Measurements from ENCODE around the gene PRKCH. TPM values are rescaled to one million over a fixed set of nuclear protein-coding genes. Genes with fewer than 3 reads are reported as not detected.
"Not testable (repeated sequence)": the region's sequence is repeated elsewhere in the genome, so short reads cannot be mapped to it uniquely, and the experiment has no call there.

The PRKCH gene
- total RNA-seq, 2 donors from 2014 or later = 7.2 to 8.6 TPM

- no peaks in the 10 kb centered on the region for H3K4me1 ChIP-seq (ENCODE audit: control insufficient read depth, insufficient read depth, low read length)
- H3K36me3 ChIP-seq (ENCODE audit: control insufficient read depth, insufficient read depth, low read length) = no peaks in the 10 kb centered on the region
- no peak for DNase-seq
- H3K36me3 Mint-ChIP-seq (ENCODE audit: low read depth) = no peaks in the 10 kb centered on the region
- H3K27ac ChIP-seq (ENCODE audit: low read depth, low read length) = no peak overlapping the region
- H3K4me1 Mint-ChIP-seq = peaks cover 21% of the 10 kb centered on the region
- no peaks in the 10 kb centered on the region for H3K9me3 ChIP-seq (ENCODE audit: control insufficient read depth, low read length)
- no peaks in the 10 kb centered on the region for H3K9me3 Mint-ChIP-seq
- 81 to 100% methylated on average over 1 of the region's 1 CpG for WGBS, 2 experiments (ENCODE audit: insufficient coverage in 1 of 2, insufficient read length in 1 of 2)
- no peak overlapping the region for H3K9ac ChIP-seq (ENCODE audit: extremely low read depth, low read length, poor library complexity, severe bottlenecking)
- H3K27ac Mint-ChIP-seq = no peak overlapping the region
- H3K4me3 ChIP-seq (ENCODE audit: low read length) = no peak overlapping the region
- H3K27me3 Mint-ChIP-seq (ENCODE audit: insufficient read depth) = no peaks in the 10 kb centered on the region
- H3K27me3 ChIP-seq (ENCODE audit: control insufficient read depth, insufficient read depth, low read length, poor library complexity, severe bottlenecking) = no peaks in the 10 kb centered on the region
- TF ChIP-seq, protein P1, sequence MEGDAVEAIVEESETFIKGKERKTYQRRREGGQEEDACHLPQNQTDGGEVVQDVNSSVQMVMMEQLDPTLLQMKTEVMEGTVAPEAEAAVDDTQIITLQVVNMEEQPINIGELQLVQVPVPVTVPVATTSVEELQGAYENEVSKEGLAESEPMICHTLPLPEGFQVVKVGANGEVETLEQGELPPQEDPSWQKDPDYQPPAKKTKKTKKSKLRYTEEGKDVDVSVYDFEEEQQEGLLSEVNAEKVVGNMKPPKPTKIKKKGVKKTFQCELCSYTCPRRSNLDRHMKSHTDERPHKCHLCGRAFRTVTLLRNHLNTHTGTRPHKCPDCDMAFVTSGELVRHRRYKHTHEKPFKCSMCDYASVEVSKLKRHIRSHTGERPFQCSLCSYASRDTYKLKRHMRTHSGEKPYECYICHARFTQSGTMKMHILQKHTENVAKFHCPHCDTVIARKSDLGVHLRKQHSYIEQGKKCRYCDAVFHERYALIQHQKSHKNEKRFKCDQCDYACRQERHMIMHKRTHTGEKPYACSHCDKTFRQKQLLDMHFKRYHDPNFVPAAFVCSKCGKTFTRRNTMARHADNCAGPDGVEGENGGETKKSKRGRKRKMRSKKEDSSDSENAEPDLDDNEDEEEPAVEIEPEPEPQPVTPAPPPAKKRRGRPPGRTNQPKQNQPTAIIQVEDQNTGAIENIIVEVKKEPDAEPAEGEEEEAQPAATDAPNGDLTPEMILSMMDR (conservative IDR thresholded peaks at IDR 0.05) = no peak
- H3K4me3 Mint-ChIP-seq = no peak overlapping the region
Measured at GRCh38 chr14:61409782-61410181, 88.4 kb downstream of the PRKCH start.

DNA sequence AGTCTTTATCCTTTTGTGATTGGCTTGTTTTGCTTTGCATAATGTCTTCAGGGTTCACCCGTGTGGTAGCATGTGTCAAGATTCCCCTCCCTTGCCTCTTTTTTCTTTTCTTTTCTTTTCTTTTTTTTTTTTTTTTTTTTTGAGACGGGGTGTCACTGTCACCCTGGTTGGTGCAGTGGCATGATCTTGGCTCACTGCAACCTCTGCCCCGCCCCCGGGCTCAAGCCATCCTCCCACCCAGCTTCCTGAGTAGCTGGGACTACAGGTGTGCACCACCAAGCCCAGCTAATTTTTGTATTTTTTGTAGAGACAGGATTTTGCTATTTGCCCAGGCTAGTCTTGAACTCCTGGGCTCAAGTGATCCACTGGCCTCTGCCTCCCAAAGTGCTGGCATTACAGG is 94.6 kb downstream of the PRKCH start:
- H3K27ac ChIP-seq (ENCODE audit: low read depth, low read length); H3K9me3 Mint-ChIP-seq; H3K9ac ChIP-seq (ENCODE audit: extremely low read depth, low read length, poor library complexity, severe bottlenecking); H3K27me3 Mint-ChIP-seq (ENCODE audit: insufficient read depth); DNase-seq; H3K27ac Mint-ChIP-seq; H3K36me3 Mint-ChIP-seq (ENCODE audit: low read depth); H3K4me3 Mint-ChIP-seq; H3K4me3 ChIP-seq (ENCODE audit: low read length); H3K27me3 ChIP-seq (ENCODE audit: control insufficient read depth, insufficient read depth, low read length, poor library complexity, severe bottlenecking); H3K9me3 ChIP-seq (ENCODE audit: control insufficient read depth, low read length); H3K4me1 Mint-ChIP-seq; H3K36me3 ChIP-seq (ENCODE audit: control insufficient read depth, insufficient read depth, low read length): not testable (repeated sequence)
- 89% methylated on average over 4 of the region's 4 CpGs; no CpG with 5 or more reads in 1 of the 2 experiments for WGBS, 2 experiments (ENCODE audit: insufficient coverage in 1 of 2, insufficient read length in 1 of 2)
- peaks cover 13% of the 10 kb centered on the region for H3K4me1 ChIP-seq (ENCODE audit: control insufficient read depth, insufficient read depth, low read length)

DNA sequence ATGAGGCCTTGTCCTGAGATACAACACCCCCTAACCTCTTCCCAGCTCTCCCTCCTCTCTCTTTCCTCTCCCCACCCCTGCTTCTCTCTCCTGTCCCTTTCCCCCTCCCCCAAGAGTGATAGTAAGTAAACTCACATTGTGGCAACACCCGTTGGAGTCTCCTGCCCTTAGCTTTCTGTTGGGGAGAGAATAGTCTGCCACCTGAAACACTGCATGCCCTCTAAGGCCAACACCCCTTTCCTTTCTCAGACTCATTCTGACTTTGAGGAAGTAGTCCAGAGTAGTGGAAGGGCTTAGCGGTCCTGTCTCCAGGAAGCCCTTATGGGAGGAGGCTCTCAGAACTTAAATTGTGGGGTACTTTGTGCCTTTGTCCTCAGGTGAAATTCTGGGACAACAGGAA is 95.2 kb downstream of the PRKCH start:
- DNase-seq = no peak
- TF ChIP-seq, protein P1 (conservative IDR thresholded peaks at IDR 0.05) = no peak
- H3K27me3 Mint-ChIP-seq (ENCODE audit: insufficient read depth) = no peaks in the 10 kb centered on the region

GRCh38 chr14:61417141-61417540 is 95.8 kb downstream of the PRKCH start:
- H3K27me3 Mint-ChIP-seq (ENCODE audit: insufficient read depth) = no peaks in the 10 kb centered on the region
- no peaks in the 10 kb centered on the region for H3K36me3 ChIP-seq (ENCODE audit: control insufficient read depth, insufficient read depth, low read length)
- WGBS, 2 experiments (ENCODE audit: insufficient coverage in 1 of 2, insufficient read length in 1 of 2) = 92 to 100% methylated on average over 4 of the region's 4 CpGs
- no peak overlapping the region for H3K27ac Mint-ChIP-seq
- H3K27me3 ChIP-seq (ENCODE audit: control insufficient read depth, insufficient read depth, low read length, poor library complexity, severe bottlenecking) = no peaks in the 10 kb centered on the region
- no peaks in the 10 kb centered on the region for H3K9me3 Mint-ChIP-seq
- H3K4me3 Mint-ChIP-seq = no peak overlapping the region
- no peaks in the 10 kb centered on the region for H3K9me3 ChIP-seq (ENCODE audit: control insufficient read depth, low read length)
- TF ChIP-seq, protein P1 (conservative IDR thresholded peaks at IDR 0.05) = no peak
- peaks cover 20% of the 10 kb centered on the region for H3K4me1 ChIP-seq (ENCODE audit: control insufficient read depth, insufficient read depth, low read length)
- H3K36me3 Mint-ChIP-seq (ENCODE audit: low read depth) = no peaks in the 10 kb centered on the region
- no peak overlapping the region for H3K9ac ChIP-seq (ENCODE audit: extremely low read depth, low read length, poor library complexity, severe bottlenecking)
- H3K4me3 ChIP-seq (ENCODE audit: low read length) = no peak overlapping the region
- no peak overlapping the region for H3K27ac ChIP-seq (ENCODE audit: low read depth, low read length)
- no peak for DNase-seq
- H3K4me1 Mint-ChIP-seq = peaks cover 18% of the 10 kb centered on the region

More for the DNA sequence above, 95.2 kb downstream of the PRKCH start:
- Mint-ChIP-seq H3K4me3 (no peak overlapping the region), H3K4me1 (peaks cover 15% of the 10 kb centered on the region), H3K36me3 (ENCODE audit: low read depth) (no peaks in the 10 kb centered on the region), H3K9me3 (no peaks in the 10 kb centered on the region), H3K27ac (no peak overlapping the region)
- no peak overlapping the region for H3K9ac ChIP-seq (ENCODE audit: extremely low read depth, low read length, poor library complexity, severe bottlenecking)
- no peak overlapping the region for H3K27ac ChIP-seq (ENCODE audit: low read depth, low read length)
- no peaks in the 10 kb centered on the region for H3K27me3 ChIP-seq (ENCODE audit: control insufficient read depth, insufficient read depth, low read length, poor library complexity, severe bottlenecking)
- H3K9me3 ChIP-seq (ENCODE audit: control insufficient read depth, low read length) = no peaks in the 10 kb centered on the region
- 90% methylated on average over 2 of the region's 2 CpGs; no CpG with 5 or more reads in 1 of the 2 experiments for WGBS, 2 experiments (ENCODE audit: insufficient coverage in 1 of 2, insufficient read length in 1 of 2)
- peaks cover 20% of the 10 kb centered on the region for H3K4me1 ChIP-seq (ENCODE audit: control insufficient read depth, insufficient read depth, low read length)
- no peaks in the 10 kb centered on the region for H3K36me3 ChIP-seq (ENCODE audit: control insufficient read depth, insufficient read depth, low read length)
- no peak overlapping the region for H3K4me3 ChIP-seq (ENCODE audit: low read length)

Data from endodermal cell (in vitro differentiated cells).